ENCODE results near the gene CD6.

DNA sequence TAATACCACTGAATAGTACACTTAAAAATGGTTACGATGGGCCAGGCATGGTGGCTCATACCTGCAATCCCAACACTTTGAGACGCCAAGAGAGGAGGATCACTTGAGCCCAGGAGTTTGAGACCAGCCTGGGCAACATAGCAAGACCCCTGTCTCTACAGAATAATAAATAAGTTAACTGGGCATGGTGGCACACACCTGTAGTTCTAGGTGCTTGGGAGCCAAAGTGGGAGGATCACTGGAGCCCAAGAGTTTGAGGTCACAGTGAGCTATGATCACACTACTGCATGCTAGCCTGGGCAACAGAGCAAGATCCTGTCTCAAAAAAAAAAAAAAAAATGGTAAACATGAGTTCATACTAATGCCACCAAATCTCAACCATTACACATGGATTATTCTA is 61.3 kb downstream of the CD6 start:
- no peak for TF ChIP-seq ZBTB21 (tag by site-specific recombination; IDR thresholded peaks at IDR 0.05)
- TF ChIP-seq YY1 (tag by site-specific recombination; IDR thresholded peaks at IDR 0.05), result no peak
- TF ChIP-seq, protein P1, sequence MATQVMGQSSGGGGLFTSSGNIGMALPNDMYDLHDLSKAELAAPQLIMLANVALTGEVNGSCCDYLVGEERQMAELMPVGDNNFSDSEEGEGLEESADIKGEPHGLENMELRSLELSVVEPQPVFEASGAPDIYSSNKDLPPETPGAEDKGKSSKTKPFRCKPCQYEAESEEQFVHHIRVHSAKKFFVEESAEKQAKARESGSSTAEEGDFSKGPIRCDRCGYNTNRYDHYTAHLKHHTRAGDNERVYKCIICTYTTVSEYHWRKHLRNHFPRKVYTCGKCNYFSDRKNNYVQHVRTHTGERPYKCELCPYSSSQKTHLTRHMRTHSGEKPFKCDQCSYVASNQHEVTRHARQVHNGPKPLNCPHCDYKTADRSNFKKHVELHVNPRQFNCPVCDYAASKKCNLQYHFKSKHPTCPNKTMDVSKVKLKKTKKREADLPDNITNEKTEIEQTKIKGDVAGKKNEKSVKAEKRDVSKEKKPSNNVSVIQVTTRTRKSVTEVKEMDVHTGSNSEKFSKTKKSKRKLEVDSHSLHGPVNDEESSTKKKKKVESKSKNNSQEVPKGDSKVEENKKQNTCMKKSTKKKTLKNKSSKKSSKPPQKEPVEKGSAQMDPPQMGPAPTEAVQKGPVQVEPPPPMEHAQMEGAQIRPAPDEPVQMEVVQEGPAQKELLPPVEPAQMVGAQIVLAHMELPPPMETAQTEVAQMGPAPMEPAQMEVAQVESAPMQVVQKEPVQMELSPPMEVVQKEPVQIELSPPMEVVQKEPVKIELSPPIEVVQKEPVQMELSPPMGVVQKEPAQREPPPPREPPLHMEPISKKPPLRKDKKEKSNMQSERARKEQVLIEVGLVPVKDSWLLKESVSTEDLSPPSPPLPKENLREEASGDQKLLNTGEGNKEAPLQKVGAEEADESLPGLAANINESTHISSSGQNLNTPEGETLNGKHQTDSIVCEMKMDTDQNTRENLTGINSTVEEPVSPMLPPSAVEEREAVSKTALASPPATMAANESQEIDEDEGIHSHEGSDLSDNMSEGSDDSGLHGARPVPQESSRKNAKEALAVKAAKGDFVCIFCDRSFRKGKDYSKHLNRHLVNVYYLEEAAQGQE (tag by site-specific recombination; IDR thresholded peaks at IDR 0.05), result no peak
- TF ChIP-seq, protein P2, sequence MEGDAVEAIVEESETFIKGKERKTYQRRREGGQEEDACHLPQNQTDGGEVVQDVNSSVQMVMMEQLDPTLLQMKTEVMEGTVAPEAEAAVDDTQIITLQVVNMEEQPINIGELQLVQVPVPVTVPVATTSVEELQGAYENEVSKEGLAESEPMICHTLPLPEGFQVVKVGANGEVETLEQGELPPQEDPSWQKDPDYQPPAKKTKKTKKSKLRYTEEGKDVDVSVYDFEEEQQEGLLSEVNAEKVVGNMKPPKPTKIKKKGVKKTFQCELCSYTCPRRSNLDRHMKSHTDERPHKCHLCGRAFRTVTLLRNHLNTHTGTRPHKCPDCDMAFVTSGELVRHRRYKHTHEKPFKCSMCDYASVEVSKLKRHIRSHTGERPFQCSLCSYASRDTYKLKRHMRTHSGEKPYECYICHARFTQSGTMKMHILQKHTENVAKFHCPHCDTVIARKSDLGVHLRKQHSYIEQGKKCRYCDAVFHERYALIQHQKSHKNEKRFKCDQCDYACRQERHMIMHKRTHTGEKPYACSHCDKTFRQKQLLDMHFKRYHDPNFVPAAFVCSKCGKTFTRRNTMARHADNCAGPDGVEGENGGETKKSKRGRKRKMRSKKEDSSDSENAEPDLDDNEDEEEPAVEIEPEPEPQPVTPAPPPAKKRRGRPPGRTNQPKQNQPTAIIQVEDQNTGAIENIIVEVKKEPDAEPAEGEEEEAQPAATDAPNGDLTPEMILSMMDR (tag by site-specific recombination; IDR thresholded peaks at IDR 0.05), result no peak
- TF ChIP-seq, protein P3, sequence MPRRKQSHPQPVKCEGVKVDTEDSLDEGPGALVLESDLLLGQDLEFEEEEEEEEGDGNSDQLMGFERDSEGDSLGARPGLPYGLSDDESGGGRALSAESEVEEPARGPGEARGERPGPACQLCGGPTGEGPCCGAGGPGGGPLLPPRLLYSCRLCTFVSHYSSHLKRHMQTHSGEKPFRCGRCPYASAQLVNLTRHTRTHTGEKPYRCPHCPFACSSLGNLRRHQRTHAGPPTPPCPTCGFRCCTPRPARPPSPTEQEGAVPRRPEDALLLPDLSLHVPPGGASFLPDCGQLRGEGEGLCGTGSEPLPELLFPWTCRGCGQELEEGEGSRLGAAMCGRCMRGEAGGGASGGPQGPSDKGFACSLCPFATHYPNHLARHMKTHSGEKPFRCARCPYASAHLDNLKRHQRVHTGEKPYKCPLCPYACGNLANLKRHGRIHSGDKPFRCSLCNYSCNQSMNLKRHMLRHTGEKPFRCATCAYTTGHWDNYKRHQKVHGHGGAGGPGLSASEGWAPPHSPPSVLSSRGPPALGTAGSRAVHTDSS (tag by site-specific recombination; IDR thresholded peaks at IDR 0.05), result no peak
- TF ChIP-seq, protein P4, sequence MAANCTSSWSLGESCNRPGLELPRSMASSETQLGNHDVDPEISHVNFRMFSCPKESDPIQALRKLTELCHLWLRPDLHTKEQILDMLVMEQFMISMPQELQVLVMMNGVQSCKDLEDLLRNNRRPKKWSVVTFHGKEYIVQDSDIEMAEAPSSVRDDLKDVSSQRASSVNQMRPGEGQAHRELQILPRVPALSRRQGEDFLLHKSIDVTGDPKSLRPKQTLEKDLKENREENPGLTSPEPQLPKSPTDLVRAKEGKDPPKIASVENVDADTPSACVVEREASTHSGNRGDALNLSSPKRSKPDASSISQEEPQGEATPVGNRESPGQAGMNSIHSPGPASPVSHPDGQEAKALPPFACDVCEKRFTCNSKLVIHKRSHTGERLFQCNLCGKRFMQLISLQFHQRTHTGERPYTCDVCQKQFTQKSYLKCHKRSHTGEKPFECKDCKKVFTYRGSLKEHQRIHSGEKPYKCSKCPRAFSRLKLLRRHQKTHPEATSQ (tag by site-specific recombination; IDR thresholded peaks at IDR 0.05), result no peak
- TF ChIP-seq ZNF302 (tag by site-specific recombination; IDR thresholded peaks at IDR 0.05; ENCODE audit: low read depth), result no peak
- TF ChIP-seq ZNF747 (tag by site-specific recombination; IDR thresholded peaks at IDR 0.05), result no peak
- TF ChIP-seq ZNF266 (tag by site-specific recombination; IDR thresholded peaks at IDR 0.05; ENCODE audit: low read depth), result no peak
- no peak for TF ChIP-seq ZNF19 (tag by site-specific recombination; IDR thresholded peaks at IDR 0.05; ENCODE audit: low read depth)
- TF ChIP-seq, protein P5, sequence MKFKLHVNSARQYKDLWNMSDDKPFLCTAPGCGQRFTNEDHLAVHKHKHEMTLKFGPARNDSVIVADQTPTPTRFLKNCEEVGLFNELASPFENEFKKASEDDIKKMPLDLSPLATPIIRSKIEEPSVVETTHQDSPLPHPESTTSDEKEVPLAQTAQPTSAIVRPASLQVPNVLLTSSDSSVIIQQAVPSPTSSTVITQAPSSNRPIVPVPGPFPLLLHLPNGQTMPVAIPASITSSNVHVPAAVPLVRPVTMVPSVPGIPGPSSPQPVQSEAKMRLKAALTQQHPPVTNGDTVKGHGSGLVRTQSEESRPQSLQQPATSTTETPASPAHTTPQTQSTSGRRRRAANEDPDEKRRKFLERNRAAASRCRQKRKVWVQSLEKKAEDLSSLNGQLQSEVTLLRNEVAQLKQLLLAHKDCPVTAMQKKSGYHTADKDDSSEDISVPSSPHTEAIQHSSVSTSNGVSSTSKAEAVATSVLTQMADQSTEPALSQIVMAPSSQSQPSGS (tag by site-specific recombination; IDR thresholded peaks at IDR 0.05; ENCODE audit: low read depth), result no peak
- no peak for TF ChIP-seq ZNF350 (tag by site-specific recombination; IDR thresholded peaks at IDR 0.05)
- TF ChIP-seq, protein P6, sequence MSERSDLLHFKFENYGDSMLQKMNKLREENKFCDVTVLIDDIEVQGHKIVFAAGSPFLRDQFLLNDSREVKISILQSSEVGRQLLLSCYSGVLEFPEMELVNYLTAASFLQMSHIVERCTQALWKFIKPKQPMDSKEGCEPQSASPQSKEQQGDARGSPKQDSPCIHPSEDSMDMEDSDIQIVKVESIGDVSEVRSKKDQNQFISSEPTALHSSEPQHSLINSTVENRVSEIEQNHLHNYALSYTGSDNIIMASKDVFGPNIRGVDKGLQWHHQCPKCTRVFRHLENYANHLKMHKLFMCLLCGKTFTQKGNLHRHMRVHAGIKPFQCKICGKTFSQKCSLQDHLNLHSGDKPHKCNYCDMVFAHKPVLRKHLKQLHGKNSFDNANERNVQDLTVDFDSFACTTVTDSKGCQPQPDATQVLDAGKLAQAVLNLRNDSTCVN (tag by site-specific recombination; optimal IDR thresholded peaks at IDR 0.05), result no peak

All from HEK293 (cell line).